Adrenal gland (tissue), 5 donors: ENCODE results near the gene CUTC.

ENCODE experiments used
- CTCF ChIP-seq, 6 experiments: fragments of 450-650 bp in 4 of 6; fragments of 200-600 bp in 2 of 6; sonication (generic) in 1 of 6; IDR thresholded peaks; 1 replicate in 5 of 6; 2 replicates in 1 of 6; pipeline versions ENCODE4 v1.5.1 to v1.8.0; 2016 to 2021; ENCODE audit warnings: antibody characterized with exemption in 6 of 6, mild to moderate bottlenecking in 2 of 6, moderate library complexity in 1 of 6
- POLR2A ChIP-seq, 2 donors: fragments of 450-650 bp; IDR thresholded peaks; one replicate each; pipeline ENCODE4 v1.6.1; 2017; ENCODE audit warnings: antibody characterized with exemption in 2 of 2, mild to moderate bottlenecking in 2 of 2, moderate library complexity in 1 of 2
- donor health status: DM: no; HTN: no; CAD: no.

- TF ChIP-seq POLR2A (IDR thresholded peaks at IDR 0.05): no peak
- TF ChIP-seq CTCF (IDR thresholded peaks at IDR 0.05): no peak
These were observed 1.3 kb downstream of the CUTC start for GRCh38 chr10:99733366-99733765.
